NCI-H1105 treated with DMSO at 0.1 percent for 48 hours (cell line): ENCODE results near the gene MFAP3L.
"Not testable (repeated sequence)": the region's sequence is repeated elsewhere in the genome, so short reads cannot be mapped to it uniquely, and the experiment has no call there.

Experiments
- DNase-seq: peaks from one replicate; lab custom pipeline; 2025; lab: John Stamatoyannopoulos, UW

The MFAP3L gene

GRCh38 chr4:170026253-170027021 is at the start of gene MFAP3L:
MFAP3L (minus strand) TSS chr4:170026395; CDS start chr4:170005877, 20,518 bp downstream.
- DNase-seq = peak; percentile 59

GRCh38 chr4:170071196-170071595 is 45.0 kb upstream of the MFAP3L start:
- DNase-seq = no peak

DNA sequence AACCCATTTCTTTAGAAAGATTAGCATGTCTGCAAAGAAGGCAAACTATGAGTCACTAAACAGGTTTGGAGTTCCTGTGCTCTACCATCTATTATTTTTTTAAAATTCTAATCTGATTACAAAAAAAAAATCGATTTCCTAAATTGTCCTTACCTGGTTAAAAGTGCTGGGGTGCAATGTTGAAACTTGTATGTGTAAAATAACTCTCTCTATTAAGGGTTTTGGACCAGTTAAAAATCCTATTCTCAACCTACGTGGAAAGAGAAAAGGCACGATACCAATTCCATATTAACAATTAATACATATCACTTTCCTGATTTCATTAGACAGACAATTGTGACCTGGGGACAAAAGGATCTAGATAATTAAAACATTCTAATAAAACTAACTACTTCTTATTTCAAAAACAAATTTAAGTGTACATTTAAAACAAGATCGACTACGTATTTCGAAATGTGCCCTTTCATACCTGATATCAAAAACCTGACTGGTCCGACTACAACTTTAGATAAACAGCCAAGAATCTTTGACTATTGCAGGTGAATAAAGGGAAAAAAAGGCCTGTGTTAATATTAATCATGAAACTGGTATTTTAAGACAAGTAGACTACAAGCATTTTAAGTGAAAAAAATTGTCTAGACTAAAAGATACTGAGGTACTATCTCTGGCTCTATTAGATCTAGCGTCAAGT is 42.4 kb upstream of the MFAP3L start:
- no peak for DNase-seq

GRCh38 chr4:170059421-170059820 is 33.2 kb upstream of the MFAP3L start:
- DNase-seq = no peak

DNA sequence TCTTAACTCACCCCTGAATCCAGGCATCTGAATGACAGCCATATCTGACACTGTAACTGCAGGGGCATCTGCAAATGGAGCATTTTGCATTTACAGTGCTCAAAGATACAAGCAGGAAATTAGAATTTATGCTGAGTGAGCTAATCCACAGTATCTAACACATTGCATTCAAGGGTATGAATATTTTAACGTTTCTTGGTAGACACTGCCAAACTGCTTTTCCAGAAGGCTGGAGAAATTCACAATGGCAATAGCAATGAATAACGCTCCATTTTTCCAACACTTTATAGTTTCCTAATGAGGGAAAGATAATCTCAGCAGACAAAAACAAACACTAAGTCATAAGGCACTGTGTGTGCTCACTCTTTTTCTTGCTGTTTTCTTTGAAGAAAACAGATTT is 32.6 kb upstream of the MFAP3L start:
- DNase-seq = no peak

DNA sequence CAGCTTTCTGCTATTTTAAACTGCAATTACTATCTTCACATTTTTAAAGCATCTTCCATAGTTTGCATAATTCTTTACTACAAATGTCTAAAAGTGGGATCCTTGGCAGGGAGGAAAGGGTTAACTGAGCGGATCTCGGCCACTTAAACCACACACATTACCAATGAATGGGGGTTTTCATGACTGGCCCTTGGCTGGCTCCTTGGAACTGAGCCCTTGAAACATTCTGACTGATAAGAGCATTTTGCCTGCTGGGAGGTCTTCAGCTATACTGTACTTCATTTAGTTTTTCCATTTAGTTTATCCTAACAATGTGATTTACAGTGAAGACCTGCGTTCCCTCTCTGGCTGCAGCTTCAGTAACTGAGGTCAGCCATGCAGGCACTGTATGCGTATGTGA is 31.7 kb upstream of the MFAP3L start:
- DNase-seq = no peak

- no peak for DNase-seq
These were observed 26.7 kb upstream of the MFAP3L start for GRCh38 chr4:170052919-170053318.

GRCh38 chr4:170051402-170051801 is 25.2 kb upstream of the MFAP3L start:
- no peak for DNase-seq

- DNase-seq = no peak
These were observed 23.6 kb upstream of the MFAP3L start for GRCh38 chr4:170049766-170050165.

DNA sequence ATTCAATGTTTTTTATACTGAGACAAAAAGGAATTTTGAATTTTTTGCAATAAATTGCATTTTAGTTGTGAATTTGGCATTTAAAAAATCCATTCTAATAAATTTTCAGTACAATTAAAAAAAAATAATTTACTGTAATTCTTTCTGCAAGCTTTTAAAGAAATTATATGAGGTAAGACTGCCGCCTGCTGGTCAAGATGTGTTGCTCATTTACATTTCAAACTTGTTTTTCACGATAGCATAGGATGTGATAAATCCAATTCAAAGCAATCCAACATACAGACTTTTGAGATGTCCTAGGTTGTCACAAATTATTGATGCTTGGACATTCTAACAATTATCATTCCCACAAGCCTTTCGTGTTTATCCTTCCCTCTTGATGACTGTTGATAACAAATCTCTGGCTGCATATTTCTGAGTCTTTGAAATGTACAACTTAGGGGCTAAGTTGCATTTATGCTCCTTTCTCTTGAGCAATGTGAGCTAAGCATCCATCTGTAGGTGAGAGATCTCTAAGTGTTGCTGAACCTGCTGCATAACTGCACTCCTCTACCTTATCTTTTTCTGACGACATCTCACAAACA is 21.7 kb upstream of the MFAP3L start:
- DNase-seq = peak; percentile 50

DNA sequence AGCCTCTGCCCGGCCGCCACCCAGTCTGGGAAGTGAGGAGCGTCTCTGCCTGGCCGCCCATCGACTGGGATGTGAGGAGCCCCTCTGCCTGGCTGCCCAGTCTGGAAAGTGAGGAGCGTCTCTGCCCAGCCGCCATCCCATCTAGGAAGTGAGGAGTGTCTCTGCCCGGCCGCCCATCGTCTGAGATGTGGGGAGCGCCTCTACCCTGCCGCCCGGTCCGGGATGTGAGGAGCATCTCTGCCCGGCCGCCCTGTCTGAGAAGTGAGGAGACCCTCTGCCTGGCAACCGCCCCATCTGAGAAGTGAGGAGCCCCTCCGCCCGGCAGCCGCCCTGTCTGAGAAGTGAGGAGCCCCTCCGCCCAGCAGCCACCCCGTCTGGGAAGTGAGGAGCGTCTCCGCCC is 20.0 kb upstream of the MFAP3L start:
- not testable (repeated sequence) for DNase-seq

DNA sequence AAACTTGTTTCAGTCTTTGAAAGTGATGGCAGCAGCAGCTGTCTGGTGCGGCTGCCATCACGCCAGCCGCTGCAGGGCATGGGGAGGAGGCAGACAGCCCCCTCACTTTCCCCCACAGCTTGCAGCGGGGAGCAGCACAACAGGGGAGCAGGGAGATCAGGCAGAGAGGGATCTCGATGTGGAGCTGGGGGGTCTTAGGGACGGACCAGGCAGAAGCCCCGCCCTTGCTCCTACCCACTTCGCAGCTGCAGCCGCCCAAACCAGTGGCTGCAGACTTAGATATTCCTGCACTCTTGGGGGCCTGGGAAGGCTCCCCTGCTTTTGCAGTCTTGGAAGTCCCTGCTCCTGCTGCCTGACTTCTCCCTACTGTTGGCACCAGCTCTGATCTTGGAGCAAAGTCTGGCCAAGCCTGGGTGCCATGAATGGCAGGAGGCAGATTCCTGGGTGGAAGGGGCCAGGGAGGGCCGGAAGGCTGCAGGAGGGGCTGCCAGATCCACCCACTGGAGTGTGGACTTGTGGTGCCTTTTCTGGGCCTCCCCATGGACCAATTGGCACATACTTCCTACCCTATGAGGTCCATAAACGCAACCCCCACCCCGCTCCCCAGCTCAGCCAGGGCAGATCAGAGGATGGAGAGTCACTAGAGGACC is 14.0 kb upstream of the MFAP3L start:
- DNase-seq = no peak

GRCh38 chr4:170038769-170039168 is 12.6 kb upstream of the MFAP3L start:
- DNase-seq = no peak

DNA sequence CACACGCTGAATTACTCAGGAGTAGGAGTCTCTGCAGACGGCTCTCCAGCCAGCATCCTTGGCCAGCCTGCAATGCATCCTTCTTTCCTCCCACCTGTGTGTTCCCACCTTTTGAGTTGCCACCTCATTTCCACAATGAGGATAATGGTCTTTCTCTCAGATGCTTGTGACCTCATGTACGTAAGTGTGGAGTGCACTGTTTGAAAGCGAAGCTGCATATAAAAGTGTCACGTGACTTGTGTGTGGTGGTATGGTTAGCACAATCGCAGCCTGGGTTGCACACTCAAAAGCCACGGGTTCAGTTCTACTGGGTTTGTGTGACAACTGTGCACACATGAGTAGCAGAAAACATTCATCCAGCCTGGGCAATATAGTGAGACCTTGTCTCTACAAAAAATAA is 12.0 kb upstream of the MFAP3L start:
- no peak for DNase-seq

DNA sequence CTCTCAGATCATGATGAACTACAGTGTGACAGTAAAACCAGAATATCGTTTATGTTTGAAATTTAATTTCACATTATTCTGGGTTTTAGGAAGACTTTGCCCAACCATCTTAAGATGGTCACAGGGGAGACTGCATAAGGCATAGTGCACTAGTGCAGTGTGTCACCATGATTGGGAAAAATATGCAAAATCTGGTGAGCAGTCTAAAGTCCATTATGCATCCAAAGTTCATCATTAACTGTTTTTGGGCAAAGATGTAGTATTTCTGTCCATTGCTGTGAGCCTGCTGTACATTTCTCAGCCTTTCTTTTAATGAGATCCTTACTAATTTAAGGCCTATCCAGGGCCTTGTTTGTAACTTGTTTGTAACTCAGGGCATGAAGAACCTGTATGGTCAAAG is 11.3 kb upstream of the MFAP3L start:
- no peak for DNase-seq

GRCh38 chr4:170035845-170036244 is 9.7 kb upstream of the MFAP3L start:
- DNase-seq = no peak

- DNase-seq = no peak
These were observed 9.0 kb upstream of the MFAP3L start for GRCh38 chr4:170035231-170035630.

- no peak for DNase-seq
These were observed 7.8 kb upstream of the MFAP3L start for GRCh38 chr4:170033999-170034398.

DNA sequence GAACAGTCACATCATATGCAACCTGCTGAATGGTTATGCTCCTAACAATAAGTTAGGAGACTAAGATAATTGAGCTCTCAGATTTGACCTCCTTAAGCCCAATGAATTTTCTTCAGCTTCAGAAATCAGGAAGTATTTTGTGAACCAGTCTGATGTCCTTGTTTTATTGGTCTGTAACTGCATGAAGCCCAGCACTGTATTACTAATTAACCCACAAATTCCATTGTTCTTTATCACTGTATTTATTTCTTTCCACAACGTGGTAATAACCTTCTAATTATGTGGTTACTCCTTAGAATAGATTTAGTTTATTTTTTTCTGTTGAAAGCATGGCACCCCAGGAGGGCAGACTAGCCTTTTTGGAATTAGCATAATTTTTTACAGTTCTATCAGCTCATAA is 3.9 kb upstream of the MFAP3L start:
- DNase-seq = no peak

DNA sequence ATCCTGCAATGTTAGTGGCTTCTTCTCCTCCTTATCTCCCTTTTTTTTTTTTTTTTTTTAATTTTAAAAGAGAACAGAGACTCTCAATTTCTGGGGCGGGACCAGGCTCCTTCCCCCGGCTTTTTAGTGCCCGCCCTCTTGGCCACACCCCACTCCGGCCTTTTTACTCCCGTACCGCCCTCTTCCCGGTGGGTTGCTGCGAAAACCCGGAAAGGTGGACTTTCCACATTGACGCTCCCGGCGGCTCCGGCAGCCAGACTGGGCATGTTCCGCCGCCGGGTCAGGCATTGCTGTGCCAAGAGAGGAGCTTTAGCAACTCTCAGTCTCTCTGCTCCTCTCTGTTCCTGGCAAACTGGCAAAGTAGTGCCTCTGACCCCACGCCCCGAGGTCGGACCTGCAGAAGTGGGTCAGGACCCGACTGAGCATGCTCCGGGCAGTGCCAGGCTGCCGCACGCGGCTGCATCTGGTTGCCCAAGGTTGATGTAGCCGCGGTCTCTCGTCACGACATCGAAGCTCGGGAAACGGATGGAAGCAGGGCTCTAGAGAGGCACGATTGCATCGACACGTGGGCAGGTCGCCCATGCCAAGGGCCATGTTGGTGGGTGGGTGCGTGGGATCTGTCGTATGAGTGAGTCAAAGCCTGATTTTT is 1.1 kb upstream of the MFAP3L start:
- DNase-seq = peak; percentile 81

DNA sequence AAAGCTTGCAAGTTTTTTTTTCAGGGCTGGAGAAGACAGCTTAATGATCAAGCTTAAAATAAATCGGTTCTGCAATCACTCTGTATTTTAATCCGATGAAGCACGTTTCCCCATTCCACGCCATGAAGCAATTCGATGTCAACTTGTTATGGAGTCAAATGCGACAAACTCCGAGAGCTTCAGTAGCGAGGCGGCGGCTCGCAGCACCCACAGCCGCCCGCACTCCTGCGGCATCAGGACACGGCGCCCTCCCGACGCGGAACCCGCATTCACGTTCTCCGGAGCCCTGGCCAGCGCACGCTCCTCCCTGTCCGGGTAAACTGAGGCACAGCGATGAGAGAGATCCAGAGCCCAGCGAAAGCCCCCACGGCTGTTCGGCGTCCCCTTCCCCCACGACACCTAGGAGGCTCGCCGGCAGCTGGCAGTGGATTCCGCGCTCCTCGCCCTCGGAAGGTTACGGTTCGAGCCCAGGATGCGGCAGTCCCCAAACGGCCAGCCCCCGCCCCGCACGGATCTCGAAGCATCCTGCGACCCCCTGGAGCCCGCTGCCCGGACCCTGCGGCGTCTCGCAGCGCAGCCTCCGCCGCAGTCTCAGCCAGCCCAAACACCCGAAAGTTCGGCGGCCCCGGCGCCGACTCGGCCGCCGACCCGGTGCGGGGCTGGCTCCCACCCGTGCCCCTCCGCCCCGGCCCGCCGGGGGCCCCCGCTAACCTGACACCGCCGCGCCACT is 507 bp downstream of the MFAP3L start:
- DNase-seq = no peak

- no peak for DNase-seq
These were observed 4.0 kb downstream of the MFAP3L start for GRCh38 chr4:170022211-170022610.
